ENCODE data around the gene CCDC12.

The CCDC12 gene

DNA sequence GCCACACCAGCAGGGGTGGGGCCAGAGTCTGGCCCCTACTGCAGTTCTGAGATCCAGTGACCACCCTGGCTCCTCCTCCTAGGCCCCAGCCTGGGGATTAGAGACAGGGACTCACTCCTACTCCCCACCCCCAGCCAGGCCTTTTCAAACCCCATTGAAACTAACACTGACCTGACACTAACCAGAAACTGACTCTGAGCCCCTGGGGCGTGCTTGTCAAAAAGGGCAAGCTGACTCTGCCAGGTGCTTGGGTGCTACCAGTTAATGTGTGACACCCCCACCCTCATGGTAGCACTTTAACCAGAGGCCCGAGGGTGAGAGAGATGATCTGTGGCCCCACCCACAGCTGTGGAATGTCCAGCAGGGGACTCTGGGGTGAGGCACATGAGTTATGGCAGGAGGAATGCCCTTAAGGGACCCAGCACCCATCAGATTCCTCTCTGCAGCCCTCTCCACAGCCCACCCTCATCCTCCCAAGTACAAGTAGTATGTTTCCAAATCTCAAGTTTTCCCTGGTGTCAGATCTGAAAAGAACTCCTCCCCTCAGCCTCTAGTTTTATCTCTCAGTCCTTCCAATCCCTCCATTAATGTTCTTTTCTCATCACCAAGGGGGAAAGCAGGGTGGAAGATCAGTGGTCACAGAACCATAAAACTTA lies 97.6 kb downstream of the CCDC12 start:
- no peak for FAIRE-seq
- DNase-seq (ENCODE audit: low spot score) = peak; percentile 39

DNA sequence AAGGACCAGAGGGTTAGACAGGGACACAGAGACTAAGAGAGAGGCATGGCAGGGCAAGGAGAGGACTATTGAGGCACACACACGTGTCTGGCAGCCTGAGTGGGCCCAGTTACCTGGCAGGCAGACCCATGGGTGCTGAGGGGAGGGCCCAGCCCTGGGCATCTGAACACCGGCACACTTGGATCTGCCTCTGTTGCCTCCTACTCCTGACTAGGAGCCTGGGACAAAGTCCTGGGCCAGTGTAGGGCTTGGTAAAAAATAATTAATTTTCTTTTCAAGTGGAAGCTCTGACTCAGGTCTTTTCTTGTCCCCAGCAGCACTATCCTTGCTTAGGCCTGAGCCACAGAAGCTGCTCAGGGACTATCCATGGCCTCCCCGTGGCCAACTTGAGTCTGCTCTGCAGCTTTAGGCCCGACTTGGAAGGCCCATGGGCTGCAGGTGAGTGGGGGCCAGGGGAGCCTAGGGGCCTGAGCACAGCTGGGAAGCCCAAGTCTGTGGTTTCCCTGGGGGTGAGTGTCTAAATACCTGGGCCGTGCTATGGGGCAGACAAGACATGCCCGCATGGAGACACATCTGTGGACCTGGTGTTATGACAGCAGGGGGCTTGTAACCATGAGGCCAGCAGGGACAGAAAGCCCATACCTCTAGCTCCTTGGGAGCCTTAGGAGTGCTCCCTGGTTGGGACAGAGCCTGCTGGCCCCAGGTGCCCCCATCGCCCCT lies 99.0 kb downstream of the CCDC12 start, which contains the start of gene PTH1R:
PTH1R (plus strand) TSS at position 316 of the 720 bp plus-strand sequence. CDS start 5,839 bp downstream, outside the sequence.
- DNase-seq (ENCODE audit: low spot score) (no peak), FAIRE-seq (no peak)

DNA sequence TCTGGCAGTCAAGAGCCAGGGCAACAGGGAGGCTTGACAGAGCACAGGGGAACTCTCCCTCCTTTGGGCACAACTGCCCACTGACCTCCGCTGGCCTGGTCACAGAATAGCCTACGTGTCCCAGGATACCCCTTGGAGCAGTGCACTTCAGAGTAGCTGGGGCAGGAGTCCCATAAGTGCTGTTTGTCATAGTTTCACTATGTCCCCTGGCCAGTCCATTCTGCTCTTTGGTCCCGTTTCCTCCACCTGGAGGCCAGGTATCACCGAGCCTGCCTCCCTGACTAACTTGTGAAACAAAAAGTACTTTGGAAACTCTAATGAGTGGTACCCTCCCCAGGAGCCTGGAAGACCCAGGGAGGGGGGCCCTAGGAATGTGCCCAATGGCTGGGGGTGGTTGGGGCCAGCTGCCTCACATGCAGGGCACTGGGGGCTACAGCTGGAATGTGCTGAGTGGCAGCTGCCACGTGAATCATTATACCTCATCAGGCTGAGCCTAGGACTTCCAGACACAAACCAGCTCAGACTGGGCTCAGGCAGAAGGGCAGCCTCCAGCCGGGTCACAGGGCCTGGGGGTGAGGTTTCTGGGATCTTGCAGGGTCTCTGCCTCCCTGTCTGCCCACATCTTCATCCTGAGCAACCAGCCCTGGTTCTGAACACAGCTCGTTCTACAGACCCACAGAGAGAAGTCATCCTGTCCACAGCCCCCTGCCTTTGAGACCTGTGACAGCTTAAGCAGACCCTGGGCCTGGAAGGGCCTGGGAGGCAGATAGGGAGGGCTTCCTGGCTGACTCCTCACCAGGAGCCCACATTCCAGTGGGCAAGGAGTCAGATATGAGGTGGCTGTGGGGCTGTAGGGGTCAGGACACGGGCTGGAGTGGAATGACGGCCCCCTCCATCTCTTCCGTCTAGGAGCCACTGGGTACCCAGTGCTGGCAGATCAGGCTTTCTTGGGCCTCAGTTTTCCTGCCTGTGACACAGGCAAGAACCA lies 99.9 kb downstream of the CCDC12 start:
- DNase-seq (ENCODE audit: low spot score) (no peak), FAIRE-seq (no peak)

DNA sequence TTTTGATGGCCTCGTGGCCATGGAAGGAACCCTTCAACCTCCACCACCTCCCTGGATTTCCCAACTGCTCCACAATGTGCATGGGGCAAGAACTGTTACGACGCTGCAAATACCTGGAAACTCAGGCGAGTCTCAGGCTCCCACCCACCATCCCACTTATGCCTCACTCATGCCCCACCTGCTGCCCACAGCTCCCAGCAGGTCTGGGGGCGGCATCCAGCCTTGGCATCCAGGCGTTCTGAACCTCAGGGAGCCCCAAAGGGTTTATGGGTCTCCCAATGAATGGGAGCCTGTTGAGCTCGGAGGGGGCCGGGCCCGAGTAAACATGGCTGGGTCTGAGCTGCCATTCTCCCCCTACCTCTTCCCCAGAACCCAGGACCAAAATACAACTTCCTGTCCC lies 101.0 kb downstream of the CCDC12 start:
- DNase-seq (ENCODE audit: low spot score) (no peak), FAIRE-seq (no peak)

DNA sequence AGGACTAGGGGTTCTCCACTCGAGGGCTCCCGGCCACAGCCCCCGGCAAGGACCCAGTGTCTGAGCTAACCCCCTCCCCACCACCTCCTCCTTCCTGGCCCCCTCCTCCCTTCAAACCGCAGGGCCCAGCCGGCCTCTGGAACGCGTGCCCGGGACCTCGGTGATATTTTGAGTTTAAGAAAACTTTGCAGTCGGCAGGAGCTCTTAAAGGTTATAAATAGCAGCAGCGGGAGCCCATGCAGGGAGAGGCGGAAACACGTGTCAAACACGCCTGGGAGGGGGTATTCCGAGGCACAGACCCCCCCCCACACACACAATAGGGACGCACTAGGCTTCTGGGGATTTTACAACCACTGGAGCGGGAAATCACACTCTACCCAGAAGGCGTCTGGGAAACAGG lies 102.1 kb downstream of the CCDC12 start:
- FAIRE-seq (no peak), DNase-seq (ENCODE audit: low spot score) (no peak)

DNA sequence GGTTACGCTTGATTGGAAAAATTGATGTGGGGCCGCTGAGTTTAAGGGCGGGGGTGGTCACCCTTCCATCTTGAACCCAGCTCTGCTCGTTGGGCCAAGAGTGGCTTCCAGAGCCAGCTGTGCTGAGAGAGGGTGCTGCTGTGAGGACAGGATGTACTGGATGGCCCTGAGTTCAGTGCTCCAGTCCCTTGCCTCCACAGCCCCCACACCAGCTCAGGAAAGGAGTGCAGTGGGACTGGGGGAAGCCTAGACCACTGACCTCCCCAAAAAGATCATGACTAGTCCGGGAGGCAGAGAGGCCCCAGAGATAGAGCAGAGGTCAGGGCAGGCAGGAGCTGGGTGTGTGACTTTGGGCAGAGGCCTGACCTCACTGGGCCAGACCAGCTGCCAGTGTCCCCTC lies 103.0 kb downstream of the CCDC12 start:
- FAIRE-seq = no peak
- DNase-seq (ENCODE audit: low spot score) = no peak
